Measurements from ENCODE around the gene ZGLP1. TPM values are rescaled to one million over a fixed set of nuclear protein-coding genes. Genes with fewer than 3 reads are reported as not detected.

The ZGLP1 gene
- total and polyA plus RNA-seq, 10 donors: 2.7 to 24.1 (median 4.2) TPM

- TF ChIP-seq CTCF (IDR thresholded peaks at IDR 0.05 in 8 of 11, conservative IDR thresholded peaks at IDR 0.05 in 3 of 11) (no peak), POLR2A (IDR thresholded peaks at IDR 0.05) (no peak), POLR2AphosphoS5 (IDR thresholded peaks at IDR 0.05) (no peak)
- Histone ChIP-seq H3K27me3 (replicated peaks in 1 of 7) (peaks cover 10 to 71% (median 65%) of the 10 kb centered on the region in 7 donors), H3K4me3 (peak overlapping the region in 6 of 8 donors; percentile 39 to 70 (median 44)), H3K9me3 (no peaks in the 10 kb centered on the region), H3K27ac (no peak overlapping the region), H3K36me3 (peaks cover 3 to 27% (median 25%) of the 10 kb centered on the region in 6 donors), H3K4me1 (peaks cover 69 to 100% (median 93%) of the 10 kb centered on the region in 6 donors)
- no peak for DNase-seq
- intact Hi-C loops (cut with DNase I; ENCODE audit: low total_unique reads): no loop called here
- WGBS, 5 donors: 1 to 6% (median 3%) methylated on average over 16 to 23 of the region's 23 CpGs
These were observed 20.9 kb downstream of the ZGLP1 start for GRCh38 chr19:10288662-10289166.

GRCh38 chr19:10286803-10287737, 22.5 kb downstream of the ZGLP1 start, which contains the start of gene ICAM4:
Gene ICAM4, plus strand, starts transcription at chr19:10286955. Its CDS starts 58 bp downstream, at chr19:10287013.
- intact Hi-C loops (cut with DNase I; ENCODE audit: low total_unique reads): no loop called here
- H3K4me1 ChIP-seq: peaks cover 62 to 100% (median 82%) of the 10 kb centered on the region in 6 donors
- peak within 1 kb of the TSS in 7 of 8 donors; percentile 13 to 74 (median 65) for H3K27ac ChIP-seq
- H3K4me3 ChIP-seq: peak within 1 kb of the TSS in 7 of 8 donors; percentile 4 to 56 (median 26)
- 4 to 7% (median 4%) methylated on average over 26 to 59 of the region's 59 CpGs for WGBS, 5 donors
- DNase-seq: peak; percentile 88
- H3K36me3 ChIP-seq: peaks cover 3 to 44% (median 41%) of the 10 kb centered on the region in 6 donors
- peaks cover 8 to 54% (median 49%) of the 10 kb centered on the region in 7 donors for H3K27me3 ChIP-seq (replicated peaks in 1 of 7)
- TF ChIP-seq CTCF (IDR thresholded peaks at IDR 0.05 in 8 of 11, conservative IDR thresholded peaks at IDR 0.05 in 3 of 11): no peak
- TF ChIP-seq POLR2AphosphoS5 (IDR thresholded peaks at IDR 0.05): peak; percentile 57 to 84 (median 74)
- H3K9me3 ChIP-seq: no peaks in the 10 kb centered on the region

GRCh38 chr19:10285393-10285792, 24.2 kb downstream of the ZGLP1 start:
- 77 to 85% (median 79%) methylated on average over 4 of the region's 4 CpGs for WGBS, 5 donors
- TF ChIP-seq POLR2A (IDR thresholded peaks at IDR 0.05): no peak
- TF ChIP-seq CTCF (IDR thresholded peaks at IDR 0.05 in 8 of 11, conservative IDR thresholded peaks at IDR 0.05 in 3 of 11): no peak
- TF ChIP-seq POLR2AphosphoS5 (IDR thresholded peaks at IDR 0.05): peak in 1 of 3 donors; percentile 34
- intact Hi-C loops (cut with DNase I; ENCODE audit: low total_unique reads): no loop called here
- H3K4me3 ChIP-seq: no peak overlapping the region
- peaks cover 4 to 38% (median 32%) of the 10 kb centered on the region in 7 donors for H3K27me3 ChIP-seq (replicated peaks in 1 of 7)
- H3K9me3 ChIP-seq: no peaks in the 10 kb centered on the region
- no peak for DNase-seq
- peak overlapping the region in 1 of 8 donors; percentile 74 for H3K27ac ChIP-seq
- peaks cover 45 to 97% (median 71%) of the 10 kb centered on the region in 6 donors for H3K4me1 ChIP-seq
- peaks cover 3 to 60% (median 49%) of the 10 kb centered on the region in 6 donors for H3K36me3 ChIP-seq

GRCh38 chr19:10284960-10285278, 24.7 kb downstream of the ZGLP1 start:
- Histone ChIP-seq H3K36me3 (peaks cover 3 to 64% (median 49%) of the 10 kb centered on the region in 6 donors), H3K9me3 (no peaks in the 10 kb centered on the region), H3K4me1 (peaks cover 40 to 97% (median 69%) of the 10 kb centered on the region in 6 donors), H3K4me3 (no peak overlapping the region), H3K27me3 (replicated peaks in 1 of 7) (peaks cover 4 to 33% (median 27%) of the 10 kb centered on the region in 7 donors), H3K27ac (no peak overlapping the region)
- 89 to 96% (median 92%) methylated on average over 10 to 13 of the region's 13 CpGs for WGBS, 5 donors
- DNase-seq: no peak
- TF ChIP-seq POLR2AphosphoS5 (IDR thresholded peaks at IDR 0.05) (peak in 1 of 3 donors; percentile 45), POLR2A (IDR thresholded peaks at IDR 0.05) (no peak)
- intact Hi-C loops (cut with DNase I; ENCODE audit: low total_unique reads): no loop called here
